Head of caudate nucleus (tissue), 42 donors: Measurements from ENCODE around the gene STK32B.

Experiments used
- DNase-seq, 42 donors: peaks; one replicate each; pipeline versions ENCODE4 v3.0.0 to v3.0.0-alpha.2; 2020 to 2021; ENCODE audit warnings: mixed read lengths in 7 of 42
- intact Hi-C: fragments of 100-400 bp; cut with DNase I; formaldehyde crosslinking; loops from one replicate; pipeline ENCODE4 v1.15.0; 2022

Gene STK32B

DNA sequence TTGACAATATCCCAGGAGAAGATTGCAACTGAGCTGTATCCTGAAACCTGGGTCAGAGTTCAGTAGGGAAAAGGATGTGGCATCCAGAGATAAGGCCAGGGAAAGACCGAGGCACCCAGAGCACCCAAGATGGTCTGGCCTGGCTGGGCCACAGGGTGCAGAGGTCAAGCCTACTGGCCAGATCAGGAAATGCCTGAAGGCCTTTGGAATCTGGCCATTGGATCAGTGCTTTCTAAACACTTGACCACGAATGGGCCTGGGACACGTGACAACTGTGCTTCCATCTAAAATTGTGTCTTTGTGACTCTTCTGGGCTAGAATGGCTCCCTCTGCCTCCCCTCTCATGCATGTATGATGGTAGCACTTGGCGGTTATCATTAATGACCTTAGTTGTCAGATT lies 340.2 kb downstream of the STK32B start:
- intact Hi-C loops = no loop called here
- DNase-seq = no peak

DNA sequence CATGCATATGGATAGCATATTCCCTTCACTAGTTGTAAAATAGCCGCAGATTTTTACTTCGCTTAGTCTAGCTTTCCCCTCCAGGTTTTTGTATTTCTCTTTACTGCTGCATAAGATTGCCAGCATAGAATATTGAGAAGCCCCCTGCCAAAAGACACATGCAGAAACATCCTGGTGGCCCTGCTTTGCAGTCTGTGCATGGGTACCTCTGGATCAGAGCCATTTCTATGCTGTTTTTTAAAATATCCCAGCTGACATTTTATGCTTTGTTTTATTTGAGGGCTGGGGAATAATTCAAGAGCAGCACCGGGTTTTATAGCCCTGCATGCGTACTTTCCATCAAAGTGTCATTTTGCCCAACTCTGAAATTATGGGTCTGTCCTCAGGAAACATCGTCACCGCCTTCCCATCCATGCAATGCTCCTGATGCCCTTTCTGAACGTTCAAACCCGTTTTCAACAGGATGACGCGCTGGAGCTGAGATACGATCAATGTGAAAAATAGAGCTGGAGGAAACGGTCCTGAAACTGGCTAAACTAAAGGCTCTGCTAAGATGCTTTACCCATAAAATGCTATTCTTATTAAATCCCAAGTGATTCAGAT lies 342.7 kb downstream of the STK32B start:
- intact Hi-C loops = no loop called here
- DNase-seq = no peak

DNA sequence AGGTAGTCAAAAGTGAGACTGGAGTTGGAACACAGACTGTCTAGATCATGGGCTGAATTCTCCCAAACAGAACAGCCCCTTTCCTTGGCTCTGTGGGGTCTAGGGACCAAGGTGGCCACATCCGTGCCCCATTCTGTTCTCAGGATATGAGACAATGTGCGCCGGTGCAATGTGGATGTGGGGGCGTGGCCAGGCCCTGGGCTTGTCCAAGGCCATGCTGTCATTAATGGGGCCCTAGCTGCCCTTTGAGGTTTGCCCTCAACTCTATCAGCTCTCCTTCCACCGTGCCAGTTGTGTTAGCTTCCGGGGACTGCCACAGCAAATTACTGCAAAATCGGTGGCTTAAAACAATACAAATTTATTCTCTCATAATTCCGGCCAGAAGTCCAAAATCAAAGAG lies 344.5 kb downstream of the STK32B start:
- DNase-seq = no peak
- intact Hi-C loops = no loop called here

DNA sequence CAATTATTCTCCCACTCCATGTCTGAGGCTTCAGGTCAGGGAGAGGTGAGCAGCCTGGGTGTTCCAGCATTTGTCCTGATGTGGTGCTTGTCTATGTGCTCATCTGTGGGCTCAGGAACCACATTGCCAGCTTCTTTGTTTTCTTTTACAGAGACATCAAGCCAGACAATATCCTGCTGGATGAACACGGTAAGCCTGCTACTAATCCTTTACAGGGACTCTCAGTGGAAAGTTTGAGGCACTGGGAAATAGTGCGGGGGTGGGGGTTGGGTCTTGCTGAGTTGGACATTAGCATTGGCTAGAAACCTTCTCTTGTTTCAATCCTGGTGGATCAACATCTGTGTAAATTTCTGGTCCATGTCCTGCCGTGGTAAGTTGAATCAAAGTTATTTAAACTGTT lies 346.8 kb downstream of the STK32B start:
- DNase-seq = no peak
- intact Hi-C loops = no loop called here

DNA sequence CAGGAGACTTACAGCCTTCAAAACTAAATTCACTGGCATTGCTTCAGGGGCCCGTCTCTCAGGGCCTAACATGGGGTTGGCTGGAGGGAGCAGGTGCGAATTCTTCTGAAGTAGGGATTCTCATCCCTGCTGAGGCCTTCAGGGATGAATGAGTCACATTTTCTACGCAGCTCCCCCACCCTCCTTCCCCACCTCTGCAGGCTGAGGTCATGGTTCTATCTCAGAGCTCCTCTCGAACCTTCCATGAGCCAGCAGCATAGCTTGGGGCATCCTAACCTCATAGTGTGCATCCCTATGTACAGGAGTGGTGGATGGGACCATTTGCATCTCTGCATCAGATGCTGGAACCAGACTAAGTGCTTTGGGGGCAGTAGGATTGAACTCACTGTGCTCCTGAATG lies 347.8 kb downstream of the STK32B start:
- intact Hi-C loops = no loop called here
- DNase-seq = no peak

DNA sequence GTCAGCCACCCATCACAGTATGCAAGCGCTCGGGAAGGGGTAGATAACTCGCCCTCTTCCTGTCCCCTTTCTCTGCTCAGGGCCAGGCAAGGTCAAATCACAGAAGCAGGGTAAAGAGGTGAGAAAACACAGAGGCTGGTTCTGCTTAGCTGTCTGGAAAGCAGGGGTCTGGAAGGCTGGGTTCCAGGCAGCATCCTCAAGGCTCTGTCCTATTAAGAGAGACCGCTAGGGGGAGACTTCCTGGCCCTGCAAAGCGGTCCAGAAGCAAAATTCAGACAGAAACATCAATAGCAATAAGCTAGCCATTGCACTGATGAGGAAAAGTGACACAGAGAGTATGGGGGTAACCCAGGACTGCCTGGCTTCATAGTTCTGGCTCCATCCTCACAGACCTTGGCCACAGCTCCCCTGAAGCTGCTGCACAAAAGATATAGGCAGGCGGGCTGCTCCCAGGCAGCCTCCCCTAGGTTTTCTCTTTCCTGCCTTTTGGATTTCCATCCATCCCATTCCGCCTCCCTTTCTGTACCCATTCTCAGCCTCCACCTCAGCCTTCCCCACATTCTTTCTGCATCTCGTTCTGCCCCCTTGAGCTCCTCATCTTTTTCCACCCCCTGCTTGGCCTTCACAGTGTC lies 348.6 kb downstream of the STK32B start:
- intact Hi-C loops = no loop called here
- DNase-seq = peak in 2 of 42 donors; percentile 8 to 14

DNA sequence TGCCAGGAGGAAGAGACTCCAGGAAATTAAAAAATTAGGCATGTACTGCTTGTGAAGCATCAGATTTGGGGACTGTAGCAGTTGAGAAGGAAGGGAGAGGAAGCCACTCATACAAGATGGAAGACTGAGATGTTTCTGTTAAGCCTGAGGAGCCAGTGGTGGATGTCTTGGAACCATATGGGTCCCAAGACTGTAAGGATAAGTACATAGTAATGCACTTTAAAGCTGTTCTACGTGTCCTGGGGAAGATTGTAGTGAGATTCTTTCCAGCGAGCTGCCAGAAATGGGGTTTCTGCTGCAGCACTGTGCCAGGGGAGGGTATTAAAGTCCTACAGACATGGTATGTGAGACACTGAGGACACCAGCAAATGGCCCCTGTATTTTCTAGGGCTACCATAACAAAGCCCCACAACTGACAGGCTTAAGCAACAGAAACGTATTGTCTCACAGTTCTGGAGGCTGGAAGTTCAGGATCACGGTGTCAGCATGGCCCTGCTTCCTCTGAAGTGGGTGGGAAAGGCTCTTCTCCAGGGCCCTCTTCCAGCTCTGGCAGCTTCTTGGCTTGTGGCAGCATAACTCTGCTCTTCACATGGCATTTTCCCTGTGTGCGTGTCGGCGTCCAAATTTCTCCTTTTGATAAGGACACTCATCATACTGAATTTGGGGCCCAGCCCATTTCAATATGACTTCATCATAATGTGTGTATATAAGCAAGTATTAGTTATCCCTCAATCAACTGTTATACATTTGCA lies 352.6 kb downstream of the STK32B start:
- no peak for DNase-seq
- intact Hi-C loops = no loop called here

DNA sequence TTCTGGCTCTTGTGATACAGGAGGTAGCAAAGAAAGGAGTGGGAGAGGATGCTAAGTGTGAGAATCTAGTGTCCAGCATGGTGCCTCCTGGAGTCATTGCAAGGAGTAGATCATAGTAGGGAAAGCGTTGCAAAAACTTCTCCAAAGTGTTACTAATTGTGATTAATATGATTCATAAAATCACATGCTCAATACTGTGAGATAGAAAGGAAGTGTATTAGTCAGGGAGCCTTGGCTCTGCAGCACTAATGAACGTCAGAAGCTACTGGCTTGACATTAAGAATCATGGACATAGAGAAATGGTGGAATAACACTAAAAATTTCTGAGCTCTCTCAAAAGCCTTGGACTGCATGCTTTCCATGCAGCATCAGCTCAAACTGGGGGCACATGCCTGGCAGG lies 358.0 kb downstream of the STK32B start:
- no peak for DNase-seq
- intact Hi-C loops = no loop called here

DNA sequence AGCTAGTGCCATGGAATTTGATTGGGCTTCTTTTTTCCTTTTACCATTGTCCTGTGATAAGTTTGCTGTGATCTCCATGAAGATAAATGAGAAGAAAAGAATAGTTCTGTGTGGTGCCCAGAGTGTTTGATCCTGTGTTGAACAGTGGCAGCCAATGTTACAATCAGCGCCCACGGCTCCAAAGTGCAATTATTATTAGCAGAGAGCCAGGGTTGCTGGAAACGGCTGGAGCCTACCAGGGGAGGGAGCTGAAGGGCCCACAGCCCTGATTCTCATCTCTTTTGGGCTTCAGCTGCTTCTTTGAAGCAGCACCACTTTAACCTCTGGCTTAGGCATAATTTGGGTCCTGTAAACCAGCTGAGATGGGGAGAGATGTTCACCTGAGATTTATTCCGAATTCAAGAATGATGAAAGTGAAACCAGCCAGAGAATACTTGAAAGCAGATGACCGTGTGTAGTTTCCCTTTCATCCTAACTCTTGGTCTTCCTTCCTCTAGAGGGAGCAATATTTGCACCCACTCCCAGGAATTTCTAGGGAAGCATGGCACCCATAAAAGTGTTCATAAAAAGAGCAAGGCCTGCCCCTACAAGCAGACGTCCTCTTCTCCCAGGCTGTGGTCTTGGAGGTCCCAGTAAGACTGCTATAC lies 358.8 kb downstream of the STK32B start:
- intact Hi-C loops = no loop called here

DNA sequence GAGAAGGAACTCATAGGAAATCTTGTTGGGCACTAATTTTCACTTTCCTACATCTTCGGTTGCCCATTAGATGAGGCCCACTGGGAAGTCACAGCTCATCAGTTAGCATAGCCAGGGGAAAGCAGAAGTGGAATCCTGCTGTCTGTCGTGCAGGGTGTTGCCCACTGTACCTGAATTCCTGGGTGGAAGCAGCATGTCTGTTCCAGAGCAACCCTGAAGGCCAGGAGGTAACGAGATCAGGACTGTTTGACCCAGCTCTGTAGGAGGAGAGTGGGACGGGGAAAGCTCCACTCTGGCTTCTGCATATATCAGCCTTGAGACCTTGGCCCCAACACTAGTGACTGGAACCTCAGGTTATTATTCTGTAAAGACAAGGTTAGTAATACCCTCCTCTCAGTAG lies 361.0 kb downstream of the STK32B start:
- intact Hi-C loops = no loop called here
- DNase-seq = no peak

More for the DNA sequence above, 358.8 kb downstream of the STK32B start:
- DNase-seq = peak in 2 of 42 donors; percentile 6 to 18

DNA sequence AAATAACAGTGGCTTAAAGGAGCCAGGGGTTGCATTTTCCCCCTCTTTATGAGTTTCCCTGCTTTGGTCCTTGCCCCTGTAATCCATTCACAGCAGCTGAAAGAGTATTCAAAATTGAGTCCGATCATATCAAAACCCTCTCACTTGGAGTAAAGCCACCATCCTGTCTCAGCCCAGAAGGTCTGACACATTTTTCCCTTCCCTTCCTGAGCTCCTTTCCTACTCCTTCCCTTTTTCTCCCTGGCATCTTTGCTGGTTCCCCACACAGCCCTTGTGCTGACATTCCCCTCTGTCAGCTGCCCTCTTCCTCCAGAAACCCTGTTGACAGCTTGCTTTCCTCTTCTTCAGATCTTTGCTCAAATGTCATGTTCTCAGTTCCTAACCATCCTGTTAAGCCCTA lies 361.5 kb downstream of the STK32B start:
- DNase-seq = no peak
- intact Hi-C loops = no loop called here

DNA sequence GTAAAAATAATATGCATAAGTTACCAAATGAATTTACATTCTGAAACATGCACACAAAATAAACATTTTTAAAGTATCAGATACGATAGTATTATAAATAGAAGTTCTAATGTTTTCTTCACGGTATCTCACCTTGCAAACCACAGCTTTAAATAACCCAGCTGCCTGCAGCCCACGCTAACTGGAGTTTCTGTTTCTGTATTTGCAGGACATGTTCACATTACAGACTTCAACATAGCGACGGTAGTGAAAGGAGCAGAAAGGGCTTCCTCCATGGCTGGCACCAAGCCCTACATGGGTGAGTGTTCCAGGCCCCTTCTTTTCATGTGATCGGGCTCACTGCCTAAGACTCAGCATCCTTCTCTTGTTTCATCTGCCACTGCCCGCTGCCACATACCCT lies 365.4 kb downstream of the STK32B start:
- DNase-seq = peak in 1 of 42 donors; percentile 27
- intact Hi-C loops = no loop called here

DNA sequence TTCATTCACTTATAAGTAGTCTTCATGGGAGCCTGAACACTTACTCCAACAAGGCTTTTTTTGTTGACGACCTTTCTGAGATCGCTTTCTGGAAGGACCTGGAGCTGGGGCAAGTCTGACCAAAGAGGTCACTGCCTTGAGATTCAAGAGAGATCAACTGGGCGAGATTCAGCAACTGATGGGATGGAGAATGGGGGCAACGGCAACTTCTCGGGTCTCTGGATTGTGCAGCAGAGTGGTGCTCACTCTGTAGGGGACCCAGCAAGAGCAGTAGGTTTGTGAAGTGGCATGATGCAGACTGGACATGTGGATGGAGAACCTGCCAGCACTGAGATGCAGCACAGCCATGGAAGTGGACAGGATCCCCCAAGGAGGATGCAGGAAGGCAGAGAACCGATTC lies 369.0 kb downstream of the STK32B start:
- DNase-seq = no peak
- intact Hi-C loops = no loop called here

DNA sequence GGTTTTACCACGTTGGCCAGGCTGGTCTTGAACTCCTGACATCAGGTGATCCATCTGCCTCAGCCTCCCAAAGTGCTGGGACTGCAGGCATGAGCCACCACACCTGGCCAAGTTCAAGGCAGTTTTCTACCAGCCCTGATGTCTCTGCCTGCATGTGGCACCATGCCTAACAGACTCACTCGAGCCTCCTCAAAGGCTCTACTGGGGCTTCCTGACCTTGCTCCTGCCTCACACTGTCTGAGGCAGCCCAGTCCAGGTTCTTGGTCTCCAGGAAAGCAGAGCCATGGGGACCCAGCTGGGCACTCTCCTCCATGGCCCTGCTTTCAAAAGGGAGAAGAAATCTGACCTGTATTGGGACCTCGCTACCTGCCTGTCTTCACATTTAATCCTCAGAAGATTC lies 370.1 kb downstream of the STK32B start:
- intact Hi-C loops = no loop called here
- no peak for DNase-seq

DNA sequence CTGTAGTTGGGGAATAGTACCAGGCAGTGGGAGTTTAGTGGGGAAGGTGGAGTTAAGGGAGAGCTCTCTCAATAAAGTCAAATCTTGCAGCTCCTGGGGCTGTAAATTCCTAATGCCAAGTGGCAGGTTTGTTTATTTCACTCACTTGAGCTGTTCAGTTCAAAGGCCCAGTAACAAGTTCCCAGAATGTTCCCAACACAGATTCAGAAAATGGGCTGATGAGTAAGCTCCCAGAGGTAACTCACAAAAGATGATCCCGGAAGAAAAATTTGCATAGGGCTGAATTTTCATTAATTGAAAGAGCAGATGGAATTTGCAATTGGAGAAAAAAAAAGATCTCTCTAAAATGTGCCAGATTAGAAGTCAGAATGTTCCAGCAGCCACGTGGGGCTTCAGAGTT lies 370.9 kb downstream of the STK32B start:
- intact Hi-C loops = no loop called here

DNA sequence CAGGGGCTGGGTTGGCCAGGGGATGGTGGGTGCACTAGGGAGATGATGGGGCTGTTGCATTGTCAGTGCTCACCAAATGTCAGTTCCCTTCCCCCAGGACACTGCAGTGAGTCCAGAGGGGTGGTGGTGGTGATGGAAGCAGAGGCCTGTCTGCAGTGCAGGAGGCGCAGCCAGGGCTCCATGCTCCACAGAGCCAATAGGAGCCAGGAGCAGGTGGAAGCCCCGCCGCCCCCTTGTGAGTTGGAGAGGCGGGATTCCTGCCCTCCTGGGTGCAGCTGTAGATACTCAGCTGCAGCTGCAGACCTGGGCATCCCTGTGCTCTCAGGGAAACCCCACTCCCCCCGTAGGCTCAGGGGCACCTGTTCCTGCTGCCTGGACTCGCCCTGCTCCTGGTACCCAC lies 372.4 kb downstream of the STK32B start:
- intact Hi-C loops = no loop called here
- DNase-seq = no peak

More for the DNA sequence above, 370.9 kb downstream of the STK32B start:
- DNase-seq = no peak

DNA sequence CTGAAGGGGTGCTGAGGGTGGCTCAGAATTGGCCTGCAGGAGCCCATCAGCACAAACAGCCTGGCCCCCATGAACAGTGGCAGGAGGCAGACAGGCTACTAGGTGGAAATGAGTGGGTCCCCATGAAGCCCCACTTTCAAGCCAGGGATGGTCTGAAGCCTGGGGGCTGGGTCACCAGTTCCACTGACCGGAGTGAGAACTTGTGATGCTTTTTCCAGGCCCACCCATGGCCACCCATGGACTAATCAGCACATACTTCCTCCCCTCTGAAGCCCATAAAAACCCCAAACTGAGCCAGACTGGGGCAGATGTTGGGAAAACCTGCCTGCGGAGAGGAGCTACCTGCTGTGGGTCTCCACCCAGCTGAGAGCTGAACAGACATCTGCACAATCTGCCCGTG lies 372.9 kb downstream of the STK32B start:
- intact Hi-C loops = no loop called here
- no peak for DNase-seq

DNA sequence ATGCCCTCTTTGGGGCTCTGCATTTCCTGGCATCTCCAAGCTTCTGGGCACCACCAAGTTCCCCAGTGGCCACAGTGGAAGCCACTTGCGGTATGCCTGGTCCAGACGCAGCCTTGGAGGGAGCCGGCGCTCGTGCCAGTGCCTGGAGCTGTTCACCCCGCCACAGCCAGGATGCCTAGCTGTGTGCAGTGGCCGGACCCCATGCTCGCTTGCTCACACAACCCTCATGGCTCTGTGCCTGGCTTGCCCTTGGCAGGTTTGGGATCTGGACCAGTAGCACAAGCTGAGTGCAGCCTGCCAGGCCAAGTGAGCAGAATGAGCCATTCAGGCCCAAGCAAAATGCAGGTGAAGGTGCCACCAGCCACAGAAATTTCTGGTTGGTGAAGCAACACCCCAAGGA lies 373.6 kb downstream of the STK32B start:
- peak in 2 of 42 donors; percentile 8 to 45 for DNase-seq
- intact Hi-C loops = no loop called here

DNA sequence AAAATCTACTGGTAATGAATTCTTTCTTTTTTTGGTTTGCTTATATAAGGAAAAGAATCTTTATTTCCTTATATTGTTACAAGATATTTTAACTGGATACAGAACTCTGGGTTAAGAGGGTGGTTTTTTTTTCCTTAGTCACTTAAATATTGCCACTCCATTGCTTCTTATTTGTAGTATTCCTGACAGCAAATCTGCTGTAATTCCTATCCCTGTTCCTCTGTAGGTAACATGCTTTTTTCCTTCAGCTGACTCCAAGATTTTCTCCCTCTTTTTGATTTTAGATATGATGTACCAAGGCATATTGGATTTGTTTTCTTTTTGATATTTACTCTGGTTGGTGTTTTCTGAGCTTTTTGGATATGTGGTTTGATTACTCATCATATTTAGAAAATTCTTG lies 378.5 kb downstream of the STK32B start:
- intact Hi-C loops = no loop called here
- DNase-seq = no peak

DNA sequence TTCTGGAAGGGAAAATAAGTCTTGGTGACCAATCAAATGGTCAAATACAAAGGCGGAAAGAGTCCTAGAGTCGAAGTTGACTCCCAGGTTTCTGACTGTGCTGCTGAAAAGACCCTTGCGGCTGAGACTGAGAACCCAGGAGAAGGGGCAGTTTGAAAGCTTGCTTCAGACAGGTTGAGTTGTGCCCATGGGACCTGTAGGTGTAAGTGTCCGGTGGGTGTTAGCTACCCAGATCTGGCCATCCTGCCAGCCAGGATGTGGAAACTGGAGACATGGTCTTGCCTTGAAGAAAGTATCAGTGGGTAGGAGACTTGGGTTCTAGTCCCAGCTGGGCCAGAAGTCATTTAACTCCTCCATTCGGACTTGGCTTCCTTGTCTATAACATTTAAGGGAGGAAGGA lies 381.9 kb downstream of the STK32B start:
- intact Hi-C loops = no loop called here
- DNase-seq = no peak
